Measurements from ENCODE around the gene TESK2.

GRCh38 chr1:45346473-45346872 is 144.5 kb downstream of the TESK2 start:
- TF ChIP-seq CTCF (IDR thresholded peaks at IDR 0.05) (no peak), EZH2 (IDR thresholded peaks at IDR 0.05) (no peak)
